GM21528 (cell line): ENCODE measurements around the gene EFCAB9.
"Not testable (repeated sequence)": the region's sequence is repeated elsewhere in the genome, so short reads cannot be mapped to it uniquely, and the experiment has no call there.

Experiments used
- ATAC-seq: cut with Tn5 transposase; IDR thresholded peaks from one replicate; pipeline ENCODE4 v1.9.1; 2021; ENCODE audit warnings: mild to moderate bottlenecking, moderate library complexity; ENCODE audit not compliant: unreplicated experiment, low FRiP score

Gene EFCAB9

GRCh38 chr5:172187118-172188032 lies 6.6 kb upstream of the EFCAB9 start:
- peak; percentile 27 for ATAC-seq

DNA sequence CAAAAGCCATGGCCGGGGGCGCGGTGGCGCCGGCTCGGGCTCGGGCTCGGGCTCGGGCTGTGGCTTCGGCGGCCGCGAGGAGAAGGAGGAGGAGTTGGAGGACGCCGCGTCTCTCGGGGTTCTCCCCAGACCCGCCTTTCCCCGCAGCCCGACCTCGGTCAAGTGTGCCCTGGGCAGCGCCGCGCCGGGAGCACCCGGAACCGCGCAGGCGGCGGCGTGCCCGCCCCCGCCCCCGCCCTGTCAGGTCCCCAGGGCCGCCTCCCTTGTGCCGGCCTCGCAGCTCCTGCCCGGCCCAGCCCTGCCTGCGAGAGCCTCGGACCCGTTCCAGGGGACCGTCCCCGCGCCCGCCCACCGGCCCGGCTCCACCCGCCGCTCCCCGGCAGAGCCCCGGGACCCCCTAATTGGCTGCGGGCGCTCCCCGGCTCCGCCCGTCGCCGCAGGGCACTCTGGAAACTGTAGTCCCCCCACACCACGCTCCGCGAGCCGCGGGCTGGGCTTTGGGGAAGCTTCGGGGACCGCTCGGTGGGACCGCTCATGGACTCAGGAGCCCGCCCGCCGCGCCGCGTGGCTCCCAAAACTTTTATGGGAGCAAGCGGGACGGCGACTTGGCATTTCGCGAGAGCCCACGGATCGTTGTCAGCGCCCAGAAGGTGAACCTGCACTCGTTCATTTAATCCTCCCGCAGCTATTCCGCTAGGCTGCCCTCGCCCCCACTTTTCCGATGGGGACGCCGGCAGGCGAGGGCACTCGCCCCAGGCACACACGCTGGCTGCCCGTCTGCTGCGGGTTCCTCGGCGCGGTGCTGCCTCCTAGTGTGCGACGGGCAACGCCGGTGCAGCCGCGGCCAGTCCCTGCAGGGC lies 5.7 kb upstream of the EFCAB9 start, which contains the start of gene STK10:
STK10 (minus strand) TSS at position 192 of the 860 bp plus-strand sequence; CDS start at position 10, 182 bp downstream.
- peak; percentile 72 for ATAC-seq

DNA sequence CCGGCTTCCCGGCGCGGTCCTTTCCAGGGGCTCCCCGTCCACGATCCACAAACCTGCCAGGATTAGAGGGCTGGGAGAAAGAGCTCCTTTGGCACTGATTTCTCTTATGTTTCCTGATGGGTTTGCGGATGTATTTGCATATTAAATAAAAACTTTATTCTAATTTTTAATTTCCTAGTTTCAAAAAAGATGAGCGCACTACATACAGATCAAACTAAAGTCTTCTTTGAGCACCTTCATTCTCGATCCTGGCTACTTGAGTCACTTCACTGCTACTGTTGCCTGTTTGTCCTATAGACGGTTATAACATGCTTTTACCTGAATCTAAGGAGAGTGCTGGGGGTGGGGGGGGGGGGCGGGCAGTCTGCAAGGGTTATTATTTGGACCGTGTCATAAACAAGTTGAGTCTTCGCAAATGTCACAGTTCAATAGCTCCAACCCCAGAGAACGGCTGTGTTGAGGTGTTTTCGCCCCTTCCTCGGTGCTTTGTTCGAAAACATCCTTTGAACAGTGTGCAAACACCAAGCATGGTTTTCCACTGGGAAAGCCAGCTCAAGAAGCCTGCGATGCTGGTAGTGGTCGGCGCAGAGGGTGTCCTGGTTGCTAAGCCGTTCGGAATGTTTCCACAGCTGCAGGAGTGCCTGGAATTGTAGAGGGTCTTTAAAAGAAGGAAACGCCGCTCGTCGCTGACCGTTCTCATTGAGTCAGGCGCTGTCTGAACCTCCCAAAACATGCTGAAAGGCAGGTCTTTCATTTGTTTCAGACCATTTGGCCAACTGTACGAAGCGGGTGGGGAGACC lies 4.9 kb upstream of the EFCAB9 start:
- ATAC-seq: no peak

GRCh38 chr5:172189693-172190296 lies 4.2 kb upstream of the EFCAB9 start:
- no peak for ATAC-seq

GRCh38 chr5:172194985-172195774 lies 1.2 kb downstream of the EFCAB9 start:
- ATAC-seq: no peak

DNA sequence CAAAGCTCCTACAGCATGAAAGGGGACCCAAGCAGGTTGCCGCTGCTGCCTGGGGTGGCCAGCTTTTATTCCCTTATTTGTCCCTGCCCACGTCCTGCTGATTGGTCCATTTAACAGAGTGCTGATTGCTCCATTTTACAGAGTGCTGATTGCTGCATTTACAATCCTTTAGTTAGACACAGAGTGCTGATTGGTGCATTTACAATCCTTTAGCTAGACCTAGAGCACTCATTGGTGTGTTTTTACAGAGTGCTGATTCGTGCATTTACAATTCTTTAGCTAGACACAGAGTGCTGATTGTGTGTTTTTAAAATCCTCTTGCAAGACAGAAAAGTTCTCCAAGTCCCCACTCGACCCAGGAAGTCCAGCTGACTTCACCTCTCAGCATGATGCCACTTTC lies 3.8 kb downstream of the EFCAB9 start:
- not testable (repeated sequence) for ATAC-seq

GRCh38 chr5:172199446-172199845 lies 5.5 kb downstream of the EFCAB9 start:
- ATAC-seq: no peak

DNA sequence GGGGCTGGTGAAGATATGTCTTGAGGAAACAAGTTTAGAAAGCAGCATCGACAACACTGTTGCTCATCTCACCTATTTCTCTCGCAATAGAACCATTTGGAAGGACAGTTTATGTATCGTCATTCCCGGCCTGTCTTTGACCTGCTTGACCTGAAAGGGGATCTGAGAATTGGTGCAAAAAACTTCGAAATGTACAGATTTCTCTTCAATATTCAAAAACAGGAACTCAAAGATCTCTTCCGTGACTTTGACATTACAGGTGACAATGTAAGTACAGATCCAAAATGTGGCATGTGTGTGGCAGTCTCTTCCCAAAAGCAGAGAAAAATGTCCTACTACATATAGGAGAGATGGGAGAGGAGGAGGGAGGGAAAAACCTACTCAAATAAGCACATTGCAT lies 6.5 kb downstream of the EFCAB9 start:
- ATAC-seq: no peak

DNA sequence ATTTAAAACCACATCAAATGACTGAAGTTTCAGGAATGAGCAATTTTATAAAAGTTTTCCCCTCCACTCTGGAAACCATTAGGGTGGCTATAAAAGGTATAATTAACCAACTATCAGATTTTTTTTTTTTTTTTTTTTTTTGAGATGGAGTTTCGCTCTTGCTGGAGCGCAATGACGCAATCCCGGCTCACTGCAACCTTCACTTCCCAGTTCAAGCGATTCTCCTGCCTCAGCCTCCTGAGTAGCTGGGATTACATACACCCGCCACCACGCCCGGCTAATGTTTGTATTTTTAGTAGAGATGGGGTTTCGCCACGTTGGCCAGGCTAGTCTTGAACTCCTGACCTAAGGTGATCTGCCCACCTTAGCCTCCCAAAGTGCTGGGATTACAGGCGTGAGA lies 12.0 kb downstream of the EFCAB9 start:
- not testable (repeated sequence) for ATAC-seq

DNA sequence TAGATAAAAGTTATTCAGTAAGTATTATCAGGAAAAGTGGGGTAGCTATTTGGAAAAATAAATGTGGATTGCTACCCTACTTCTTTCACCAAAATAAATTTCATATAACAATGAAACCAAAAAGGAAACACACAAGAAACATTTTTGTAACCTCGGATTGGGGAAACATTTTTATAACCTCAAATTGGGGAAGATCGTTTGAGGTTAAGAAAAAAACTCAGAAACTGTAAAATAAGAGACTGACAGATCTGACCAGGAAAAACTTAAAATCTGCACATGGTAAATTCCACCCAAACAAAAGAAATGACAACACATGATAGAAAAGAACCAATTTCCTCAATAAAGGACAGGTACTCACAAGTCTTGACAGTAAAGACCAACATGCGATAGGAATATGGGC lies 13.5 kb downstream of the EFCAB9 start:
- ATAC-seq: no peak

- ATAC-seq: no peak
Measured at GRCh38 chr5:172209714-172210113, 15.7 kb downstream of the EFCAB9 start.

GRCh38 chr5:172211676-172212075 lies 17.7 kb downstream of the EFCAB9 start:
- no peak for ATAC-seq

GRCh38 chr5:172213126-172213525 lies 19.2 kb downstream of the EFCAB9 start:
- no peak for ATAC-seq

- ATAC-seq: no peak
Measured at GRCh38 chr5:172216345-172216744, 22.4 kb downstream of the EFCAB9 start.

DNA sequence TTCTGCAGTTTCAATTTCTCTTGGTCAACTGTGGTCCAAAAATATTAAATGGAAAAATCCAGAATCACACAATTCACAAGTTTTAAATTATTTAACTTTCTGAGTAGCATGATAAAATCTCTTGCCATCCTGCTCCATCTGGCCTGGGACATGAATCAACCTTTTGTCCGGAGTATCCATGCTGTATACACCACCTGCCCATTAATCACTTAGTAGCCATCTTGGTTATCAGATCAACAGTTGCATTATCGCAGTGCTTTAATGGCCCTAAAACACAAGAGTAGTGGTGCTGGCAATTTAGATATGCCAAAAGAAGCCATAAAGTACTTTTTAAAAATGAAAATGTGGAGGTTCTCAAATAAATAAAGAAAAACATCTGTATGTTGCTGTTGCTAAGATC lies 25.3 kb downstream of the EFCAB9 start:
- no peak for ATAC-seq

DNA sequence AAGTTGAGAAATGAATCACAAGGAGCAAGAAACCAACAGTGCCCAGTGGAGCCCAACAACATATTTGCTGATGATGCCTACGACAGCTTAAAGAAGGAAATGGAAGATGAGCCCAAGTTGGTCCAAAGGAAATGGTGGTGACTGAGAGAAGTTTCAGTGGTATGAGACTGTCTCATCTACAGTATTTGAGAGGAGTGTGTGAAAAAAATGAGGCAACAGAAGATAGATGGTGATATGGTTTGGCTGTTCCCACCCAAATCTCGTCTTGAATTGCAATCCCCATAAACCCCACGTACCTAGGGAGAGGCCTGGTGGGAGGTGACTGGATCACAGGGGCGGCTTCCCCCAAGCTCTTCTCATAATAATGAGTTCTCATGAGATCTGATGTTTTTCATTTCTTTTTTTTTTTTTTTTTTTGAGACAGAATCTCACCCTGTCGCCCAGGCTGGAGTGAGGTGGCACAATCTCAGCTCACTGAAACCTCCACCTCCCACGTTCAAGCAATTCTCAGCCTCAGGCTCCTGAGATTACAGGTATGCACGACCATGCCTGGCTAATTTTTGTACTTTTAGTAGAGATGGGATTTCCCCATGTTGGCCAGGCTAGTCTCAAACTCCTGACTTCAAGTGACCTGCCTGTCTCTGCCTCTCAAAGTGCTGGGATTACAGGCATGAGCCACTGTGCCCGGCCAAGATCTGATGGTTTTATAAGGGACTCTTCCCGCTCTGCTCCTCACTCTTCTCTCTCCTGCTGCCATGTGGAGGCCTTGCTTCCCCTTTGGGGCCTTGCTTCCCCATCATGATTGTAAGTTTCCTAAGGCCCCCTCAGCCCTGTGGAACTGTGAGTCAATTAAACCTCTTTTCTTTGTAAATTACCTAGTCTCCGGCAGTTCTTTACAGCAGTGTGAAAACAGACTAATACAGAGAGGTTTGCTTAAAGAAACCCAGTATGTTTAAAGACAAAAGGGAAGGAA lies 30.2 kb downstream of the EFCAB9 start:
- peak; percentile 76 for ATAC-seq

DNA sequence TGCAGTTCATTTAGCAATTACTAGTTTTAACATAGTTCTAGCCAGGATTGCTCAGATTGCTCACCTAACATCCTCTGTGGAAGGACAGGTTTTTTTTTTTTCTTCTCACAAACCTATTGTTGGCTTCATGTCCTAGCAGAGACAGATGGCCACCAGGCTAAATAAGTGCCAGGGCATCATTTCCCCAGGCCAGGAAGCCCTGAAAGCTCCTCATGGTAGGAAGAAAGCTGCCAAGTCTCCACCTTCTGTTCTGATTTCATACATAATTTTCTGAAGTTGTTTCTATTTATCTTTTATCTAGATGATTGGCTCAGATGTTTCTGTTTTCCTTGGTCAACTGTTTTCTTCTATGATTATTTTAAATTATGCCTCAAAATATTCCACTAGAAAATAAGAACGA lies 31.0 kb downstream of the EFCAB9 start:
- ATAC-seq: no peak

- no peak for ATAC-seq
Measured at GRCh38 chr5:172229904-172230303, 35.9 kb downstream of the EFCAB9 start.
